ENCODE results near the gene DAAM2. TPM values are rescaled to one million over a fixed set of nuclear protein-coding genes. Genes with fewer than 3 reads are reported as not detected.

The DAAM2 gene
- total RNA-seq, 1 experiment from 2014 or later: not detected

DNA sequence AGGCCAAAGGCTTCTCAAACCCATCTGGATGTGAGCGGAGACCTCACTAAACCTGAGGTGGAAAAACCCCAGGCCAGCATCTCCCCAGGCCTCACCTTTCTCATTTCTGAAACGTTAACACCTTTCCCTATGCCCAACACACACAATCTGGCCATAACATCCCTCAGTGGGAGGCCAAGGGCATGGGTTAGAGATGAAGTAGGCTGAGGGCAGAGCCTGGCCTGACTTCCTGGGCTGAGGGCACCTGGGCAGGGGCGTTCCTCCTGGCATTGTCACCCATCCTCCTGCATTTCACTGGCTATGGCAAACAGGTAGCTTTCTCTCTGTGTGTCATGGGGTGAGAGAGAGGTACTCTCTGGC, 133.7 kb downstream of the DAAM2 start:
- POLR2A ChIA-PET: interaction anchor here (0.6 kb wide), 1 partner anchor 1882 kb away, joined by 3 read pairs; no protein-coding TSS in a partner anchor

DNA sequence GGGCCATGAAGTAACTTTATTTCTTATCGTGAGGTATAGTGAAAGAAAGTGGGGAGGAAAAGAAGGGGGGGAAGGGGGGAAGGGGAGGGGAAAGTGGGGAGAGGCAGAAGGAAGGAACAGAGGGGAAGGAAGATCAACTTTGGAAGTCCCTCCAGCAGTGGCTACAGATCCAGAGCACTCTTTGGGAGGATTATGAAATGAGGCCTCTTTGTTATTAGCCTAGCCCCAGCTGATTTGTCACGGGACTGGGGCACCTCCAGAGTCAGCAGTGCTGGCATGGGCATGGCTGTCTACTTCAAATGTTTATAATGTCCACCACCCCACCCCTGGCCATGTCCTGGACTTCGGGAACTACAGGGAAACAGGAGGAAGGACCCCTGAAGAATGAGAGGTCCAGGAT, 134.5 kb downstream of the DAAM2 start:
- peaks cover 83% of the 10 kb centered on the region for H3K36me3 Mint-ChIP-seq (ENCODE audit: insufficient read depth, unreplicated experiment)
- peaks cover 1% of the 10 kb centered on the region for H3K4me1 Mint-ChIP-seq (ENCODE audit: low read depth, unreplicated experiment)
- DNase-seq: no peak
- Histone ChIP-seq H3K9me3 (peaks cover 15% of the 10 kb centered on the region), H3K4me1 (no peaks in the 10 kb centered on the region), H3K4me3 (ENCODE audit: low read depth, low read length) (no peak overlapping the region), H3K27me3 (replicated peaks; ENCODE audit: control insufficient read depth, insufficient read depth, low read length) (no peaks in the 10 kb centered on the region), H3K36me3 (ENCODE audit: control insufficient read depth, insufficient read depth, low read length) (peaks cover 22% of the 10 kb centered on the region)
- no TSS peak for BruUV-seq (replicated peaks)
- peak overlapping the region; percentile 84 for H3K27ac Mint-ChIP-seq (ENCODE audit: unreplicated experiment)
- peaks cover 9% of the 10 kb centered on the region for H3K9me3 Mint-ChIP-seq (ENCODE audit: unreplicated experiment)
- intact Hi-C loops (cut with micrococcal nuclease; ENCODE audit: unreplicated experiment): no loop called here
- ChIA-PET CTCF (no interaction called here), POLR2A (no interaction called here)
- TF ChIP-seq CTCF (IDR thresholded peaks at IDR 0.05; ENCODE audit: insufficient read depth in 1 of 2, low read depth in 1 of 2, low read length in 1 of 2, severe bottlenecking in 1 of 2, unreplicated experiment in 1 of 2): no peak
- H3K4me3 Mint-ChIP-seq (ENCODE audit: unreplicated experiment): peak overlapping the region; percentile 55
- peaks cover 6% of the 10 kb centered on the region for H3K27me3 Mint-ChIP-seq (ENCODE audit: insufficient read depth, unreplicated experiment)

More for the DNA sequence above, 133.7 kb downstream of the DAAM2 start:
- no peak for TF ChIP-seq CTCF (IDR thresholded peaks at IDR 0.05; ENCODE audit: insufficient read depth in 1 of 2, low read depth in 1 of 2, low read length in 1 of 2, severe bottlenecking in 1 of 2, unreplicated experiment in 1 of 2)
- no TSS peak for BruUV-seq (replicated peaks)
- no peak overlapping the region for H3K4me3 ChIP-seq (ENCODE audit: low read depth, low read length)
- H3K27ac Mint-ChIP-seq (ENCODE audit: unreplicated experiment): peak overlapping the region; percentile 84
- no peaks in the 10 kb centered on the region for H3K4me1 Mint-ChIP-seq (ENCODE audit: low read depth, unreplicated experiment)
- H3K4me1 ChIP-seq: no peaks in the 10 kb centered on the region
- peaks cover 9% of the 10 kb centered on the region for H3K9me3 Mint-ChIP-seq (ENCODE audit: unreplicated experiment)
- H3K9me3 ChIP-seq: peaks cover 15% of the 10 kb centered on the region
- H3K4me3 Mint-ChIP-seq (ENCODE audit: unreplicated experiment): peak overlapping the region; percentile 55
- H3K36me3 ChIP-seq (ENCODE audit: control insufficient read depth, insufficient read depth, low read length): peaks cover 22% of the 10 kb centered on the region
- peaks cover 90% of the 10 kb centered on the region for H3K36me3 Mint-ChIP-seq (ENCODE audit: insufficient read depth, unreplicated experiment)
- no peak for DNase-seq
- intact Hi-C loops (cut with micrococcal nuclease; ENCODE audit: unreplicated experiment): no loop called here
- no peaks in the 10 kb centered on the region for H3K27me3 ChIP-seq (replicated peaks; ENCODE audit: control insufficient read depth, insufficient read depth, low read length)
- CTCF ChIA-PET: no interaction called here
- peaks cover 6% of the 10 kb centered on the region for H3K27me3 Mint-ChIP-seq (ENCODE audit: insufficient read depth, unreplicated experiment)

DNA sequence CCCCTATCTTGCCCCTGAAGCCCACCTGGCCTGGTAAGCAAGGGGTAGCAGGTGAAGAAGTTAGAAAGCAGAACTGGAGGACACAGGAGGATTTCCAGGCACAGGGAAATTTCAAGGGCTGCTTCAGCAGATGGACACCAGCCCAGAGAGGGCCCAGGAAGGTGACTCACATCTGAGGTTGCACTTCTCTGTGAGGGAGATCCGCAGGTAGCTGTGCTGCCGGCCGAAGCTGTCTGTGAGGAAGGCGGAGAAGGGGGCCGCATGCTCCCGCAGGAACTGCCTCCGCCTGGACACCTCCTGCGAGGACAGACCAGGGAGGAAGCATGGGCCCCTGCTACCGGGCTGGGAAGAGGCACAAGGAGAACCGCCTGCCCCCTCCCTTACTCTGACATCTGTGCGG, 135.0 kb downstream of the DAAM2 start:
- H3K27ac Mint-ChIP-seq (ENCODE audit: unreplicated experiment): peak overlapping the region; percentile 84
- Histone ChIP-seq H3K9me3 (peaks cover 15% of the 10 kb centered on the region), H3K36me3 (ENCODE audit: control insufficient read depth, insufficient read depth, low read length) (peaks cover 22% of the 10 kb centered on the region), H3K4me3 (ENCODE audit: low read depth, low read length) (no peak overlapping the region), H3K4me1 (no peaks in the 10 kb centered on the region), H3K27me3 (replicated peaks; ENCODE audit: control insufficient read depth, insufficient read depth, low read length) (no peaks in the 10 kb centered on the region)
- no peak overlapping the region for H3K4me3 Mint-ChIP-seq (ENCODE audit: unreplicated experiment)
- peaks cover 9% of the 10 kb centered on the region for H3K9me3 Mint-ChIP-seq (ENCODE audit: unreplicated experiment)
- no TSS peak for BruUV-seq (replicated peaks)
- peaks cover 78% of the 10 kb centered on the region for H3K36me3 Mint-ChIP-seq (ENCODE audit: insufficient read depth, unreplicated experiment)
- peaks cover 6% of the 10 kb centered on the region for H3K4me1 Mint-ChIP-seq (ENCODE audit: low read depth, unreplicated experiment)
- no peak for TF ChIP-seq CTCF (IDR thresholded peaks at IDR 0.05; ENCODE audit: insufficient read depth in 1 of 2, low read depth in 1 of 2, low read length in 1 of 2, severe bottlenecking in 1 of 2, unreplicated experiment in 1 of 2)
- intact Hi-C loops (cut with micrococcal nuclease; ENCODE audit: unreplicated experiment): no loop called here
- ChIA-PET CTCF (no interaction called here), POLR2A (no interaction called here)
- H3K27me3 Mint-ChIP-seq (ENCODE audit: insufficient read depth, unreplicated experiment): peaks cover 6% of the 10 kb centered on the region
- DNase-seq: no peak

Data from Caco-2 (cell line).